GM12873 (cell line): ENCODE data around the gene SPDYE2B.
"Not testable (repeated sequence)": the region's sequence is repeated elsewhere in the genome, so short reads cannot be mapped to it uniquely, and the experiment has no call there.

ENCODE experiments used
- TF ChIP-seq, protein P1 (sequence below): IDR thresholded peaks from 2 replicates; pipeline ENCODE4 v1.5.1; 2012; ENCODE audit warnings: low read depth, mild to moderate bottlenecking, moderate library complexity, low read length, control low read depth; ENCODE audit not compliant: insufficient read depth; ENCODE audit errors: missing control alignments

The SPDYE2B gene, protein sequence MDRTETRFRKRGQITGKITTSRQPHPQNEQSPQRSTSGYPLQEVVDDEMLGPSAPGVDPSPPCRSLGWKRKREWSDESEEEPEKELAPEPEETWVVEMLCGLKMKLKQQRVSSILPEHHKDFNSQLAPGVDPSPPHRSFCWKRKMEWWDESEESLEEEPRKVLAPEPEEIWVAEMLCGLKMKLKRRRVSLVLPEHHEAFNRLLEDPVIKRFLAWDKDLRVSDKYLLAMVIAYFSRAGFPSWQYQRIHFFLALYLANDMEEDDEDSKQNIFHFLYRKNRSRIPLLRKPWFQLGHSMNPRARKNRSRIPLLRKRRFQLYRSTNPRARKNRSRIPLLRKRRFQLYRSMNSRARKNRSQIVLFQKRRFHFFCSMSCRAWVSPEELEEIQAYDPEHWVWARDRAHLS

DNA sequence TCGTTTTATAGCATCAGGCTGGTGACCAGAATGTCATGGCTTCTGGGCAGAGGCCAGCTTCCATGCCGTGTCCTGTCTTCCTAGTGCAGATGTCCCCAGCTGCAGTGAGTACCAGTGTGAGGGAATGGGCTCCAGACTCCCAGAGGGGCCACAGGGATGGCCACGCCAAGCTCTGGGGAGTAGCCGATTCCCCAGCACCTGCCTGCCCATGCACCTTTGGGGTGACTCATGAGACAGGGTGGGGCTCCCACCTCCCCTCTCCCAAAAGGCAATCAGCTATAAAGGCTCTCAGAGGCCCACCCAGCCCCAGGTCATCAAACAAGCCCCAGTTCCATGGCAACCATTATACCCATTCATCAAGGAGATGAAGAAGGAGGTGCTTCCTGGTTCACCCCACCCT, at the start of gene SPDYE2B:
SPDYE2B (plus strand) TSS at position 396 of the 400 bp plus-strand sequence. CDS start 2,030 bp downstream, outside the sequence.
- TF ChIP-seq, protein P1, sequence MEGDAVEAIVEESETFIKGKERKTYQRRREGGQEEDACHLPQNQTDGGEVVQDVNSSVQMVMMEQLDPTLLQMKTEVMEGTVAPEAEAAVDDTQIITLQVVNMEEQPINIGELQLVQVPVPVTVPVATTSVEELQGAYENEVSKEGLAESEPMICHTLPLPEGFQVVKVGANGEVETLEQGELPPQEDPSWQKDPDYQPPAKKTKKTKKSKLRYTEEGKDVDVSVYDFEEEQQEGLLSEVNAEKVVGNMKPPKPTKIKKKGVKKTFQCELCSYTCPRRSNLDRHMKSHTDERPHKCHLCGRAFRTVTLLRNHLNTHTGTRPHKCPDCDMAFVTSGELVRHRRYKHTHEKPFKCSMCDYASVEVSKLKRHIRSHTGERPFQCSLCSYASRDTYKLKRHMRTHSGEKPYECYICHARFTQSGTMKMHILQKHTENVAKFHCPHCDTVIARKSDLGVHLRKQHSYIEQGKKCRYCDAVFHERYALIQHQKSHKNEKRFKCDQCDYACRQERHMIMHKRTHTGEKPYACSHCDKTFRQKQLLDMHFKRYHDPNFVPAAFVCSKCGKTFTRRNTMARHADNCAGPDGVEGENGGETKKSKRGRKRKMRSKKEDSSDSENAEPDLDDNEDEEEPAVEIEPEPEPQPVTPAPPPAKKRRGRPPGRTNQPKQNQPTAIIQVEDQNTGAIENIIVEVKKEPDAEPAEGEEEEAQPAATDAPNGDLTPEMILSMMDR, result not testable (repeated sequence)

DNA sequence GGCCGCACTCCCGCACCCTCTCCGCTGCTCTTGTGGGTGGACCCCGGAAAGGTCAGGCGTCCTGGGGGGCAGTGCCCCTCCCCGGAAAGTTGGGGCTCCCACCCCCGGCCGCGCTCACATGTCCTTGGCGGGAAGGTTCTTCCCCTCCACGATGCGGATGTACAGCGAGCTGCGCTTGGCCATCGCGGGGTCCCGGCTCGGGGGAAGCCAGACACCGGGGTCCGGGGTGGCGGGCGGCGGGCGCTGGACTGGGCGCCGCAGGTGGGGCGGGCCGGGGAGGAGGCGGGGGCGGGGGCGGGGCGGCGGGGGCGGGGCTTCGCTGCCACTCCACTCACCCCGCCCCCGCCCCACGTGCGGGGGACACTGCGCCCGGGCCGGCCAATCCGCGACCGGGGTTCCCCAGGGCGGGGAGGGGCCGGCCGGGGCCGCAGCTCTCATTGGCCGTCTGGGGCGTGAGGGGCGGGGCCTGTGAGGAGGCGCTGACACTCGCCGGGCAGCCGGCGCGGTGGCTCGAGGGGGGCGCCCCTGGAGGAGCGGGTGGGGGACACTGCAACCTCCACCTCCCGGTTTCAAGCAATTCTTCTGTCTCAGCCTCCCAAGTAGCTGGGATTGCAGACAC, 33.5 kb upstream of the SPDYE2B start, which contains the start of gene RASA4:
RASA4 (minus strand) TSS at position 250 of the 619 bp plus-strand sequence; CDS start at position 183, 67 bp downstream.
- TF ChIP-seq, protein P1, result not testable (repeated sequence)

DNA sequence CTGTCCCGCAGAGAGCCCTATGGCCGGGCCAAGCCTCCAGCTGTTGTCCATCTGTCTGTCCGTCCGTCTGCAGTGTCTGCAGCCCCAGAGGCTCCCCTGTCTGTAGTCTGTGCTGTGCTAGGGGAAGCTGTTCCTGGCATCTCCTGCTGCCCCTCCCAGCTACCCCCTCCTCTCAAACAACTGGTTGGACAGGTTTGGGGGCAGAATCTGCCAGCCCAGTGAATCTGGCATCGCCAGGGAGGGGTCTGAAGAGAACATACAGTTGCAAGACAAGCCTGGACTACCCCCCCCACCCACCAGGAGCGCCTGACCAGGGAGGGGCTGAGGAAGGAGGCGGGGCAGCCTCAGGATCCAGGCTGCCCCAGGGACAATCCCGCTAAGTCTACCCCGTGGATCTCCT, 7.4 kb upstream of the SPDYE2B start, which contains the start of gene UPK3BL1:
UPK3BL1 (minus strand) TSS at position 101 of the 400 bp plus-strand sequence; CDS start at position 51, 50 bp downstream.
- TF ChIP-seq, protein P1, result not testable (repeated sequence)

DNA sequence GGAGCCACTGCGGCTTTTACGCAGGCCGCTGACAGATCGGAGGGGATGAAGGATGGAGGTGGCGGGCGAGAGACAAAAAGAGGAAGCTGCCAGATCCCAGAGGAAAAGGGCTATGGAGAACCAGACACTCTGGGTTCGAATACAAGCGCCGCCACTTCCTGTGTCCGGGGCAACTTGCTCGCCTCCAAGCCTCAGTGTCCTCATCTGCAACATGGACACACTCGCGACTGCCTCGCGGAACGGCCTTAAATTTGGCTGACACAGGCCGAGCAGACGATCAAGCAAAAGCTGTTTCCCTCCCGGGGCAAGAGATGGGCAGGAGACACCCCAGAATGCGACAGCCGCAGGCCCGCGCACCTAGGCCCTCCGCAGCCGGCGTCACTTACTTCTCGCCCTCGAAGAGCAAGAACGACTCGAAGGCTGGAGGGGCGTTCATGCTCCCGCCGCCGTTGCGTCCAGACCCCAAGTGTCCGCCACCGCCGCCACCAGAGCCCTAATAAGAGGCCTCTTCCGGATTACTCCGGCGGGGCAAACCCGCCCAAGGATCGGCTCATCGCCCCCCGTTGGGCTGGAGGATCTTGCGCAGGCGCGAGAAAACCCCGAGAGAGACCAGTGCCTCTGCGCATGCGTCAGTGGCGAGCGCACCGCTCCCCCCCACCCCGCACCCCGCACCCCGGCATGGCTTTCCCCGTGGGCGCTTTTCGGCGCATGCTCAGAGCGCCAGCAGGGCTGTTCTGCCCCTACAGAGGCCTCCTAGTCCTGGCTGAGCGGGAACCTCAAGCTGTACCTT, 21.2 kb downstream of the SPDYE2B start, which contains the start of gene POLR2J2:
POLR2J2 (minus strand) TSS at position 498 of the 790 bp plus-strand sequence; CDS start at position 436, 62 bp downstream.
- TF ChIP-seq, protein P1, result peak; percentile 13
